ENCODE data around the gene PDZRN3.

PDZRN3 gene

DNA sequence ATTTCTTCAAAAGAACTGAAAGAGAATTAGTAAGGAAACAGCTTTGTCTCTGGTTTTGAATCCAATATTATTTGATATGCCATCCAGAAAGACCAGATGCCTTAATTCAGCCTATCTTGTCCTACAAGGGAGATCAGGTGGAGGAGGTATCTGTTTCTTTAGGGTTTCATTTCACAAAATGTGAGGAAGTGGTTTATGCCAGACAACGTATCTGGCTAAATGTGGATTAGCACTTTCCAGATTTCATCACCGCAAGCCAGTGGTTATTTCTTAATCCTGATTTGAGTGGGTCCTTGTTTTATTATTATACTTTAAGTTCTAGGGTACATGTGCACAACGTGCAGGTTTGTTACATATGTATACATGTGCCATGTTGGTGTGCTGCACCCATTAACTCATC lies 292.2 kb downstream of the PDZRN3 start:
- DNase-seq (ENCODE audit: low read depth, low spot score) = no peak
